Brain microvascular endothelial cell (primary cell): ENCODE data around the gene PHKA1.

Experiments
- DNase-seq: peaks from one replicate; pipeline ENCODE4 v3.0.0-alpha.2; 2020
- H3K27ac ChIP-seq: fragments of 250-450 bp; sonication (Bioruptor Pico); 2 replicates; pipeline ENCODE4 v1.5.1; 2020; ENCODE audit warnings: mild to moderate bottlenecking, moderate library complexity
- H3K27me3 ChIP-seq: fragments of 250-450 bp; sonication (Bioruptor Pico); replicated peaks from 2 replicates; pipeline ENCODE4 v1.5.1; 2020; ENCODE audit warnings: mild to moderate bottlenecking
- H3K36me3 ChIP-seq: fragments of 250-450 bp; sonication (Bioruptor Pico); replicated peaks from 2 replicates; pipeline ENCODE4 v1.5.1; 2020; ENCODE audit warnings: mild to moderate bottlenecking
- H3K4me3 ChIP-seq: 2 replicates; pipeline ENCODE4 v1.5.1; 2011; ENCODE audit warnings: low read depth, mild to moderate bottlenecking, control low read depth, low read length, moderate library complexity
- in situ Hi-C: cut with HindIII; loops from 2 replicates; pipeline ENCODE4 v1.10.0; 2017; ENCODE audit warnings: low sequenced_read_pairs, low pct_ligation_motif_present
- TF ChIP-seq, protein P1 (sequence below): IDR thresholded peaks from 2 replicates; pipeline ENCODE4 v1.5.1; 2011; ENCODE audit warnings: low read depth, mild to moderate bottlenecking, moderate library complexity, low read length, control low read depth, inconsistent platforms; ENCODE audit errors: missing control alignments

The PHKA1 gene

DNA sequence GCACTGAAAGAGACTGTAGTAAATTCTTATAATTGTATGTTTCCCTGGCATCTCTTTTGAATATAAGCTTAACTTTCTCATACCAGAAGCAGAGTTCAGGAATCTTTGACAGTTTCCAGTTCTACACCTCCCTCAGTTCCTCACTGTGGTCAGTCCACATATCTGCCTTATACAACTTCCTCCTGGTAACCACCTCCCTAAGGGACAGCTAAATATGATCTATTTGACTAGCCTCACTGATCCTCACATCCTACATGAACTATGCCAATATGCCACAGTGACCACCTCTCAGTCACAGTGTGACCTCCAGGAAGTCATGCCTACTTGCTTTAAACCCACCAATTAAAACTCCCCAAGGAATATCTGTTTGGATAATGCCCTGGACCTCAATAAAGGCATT lies 89.9 kb downstream of the PHKA1 start:
- in situ Hi-C loops: no loop called here
- TF ChIP-seq, protein P1, sequence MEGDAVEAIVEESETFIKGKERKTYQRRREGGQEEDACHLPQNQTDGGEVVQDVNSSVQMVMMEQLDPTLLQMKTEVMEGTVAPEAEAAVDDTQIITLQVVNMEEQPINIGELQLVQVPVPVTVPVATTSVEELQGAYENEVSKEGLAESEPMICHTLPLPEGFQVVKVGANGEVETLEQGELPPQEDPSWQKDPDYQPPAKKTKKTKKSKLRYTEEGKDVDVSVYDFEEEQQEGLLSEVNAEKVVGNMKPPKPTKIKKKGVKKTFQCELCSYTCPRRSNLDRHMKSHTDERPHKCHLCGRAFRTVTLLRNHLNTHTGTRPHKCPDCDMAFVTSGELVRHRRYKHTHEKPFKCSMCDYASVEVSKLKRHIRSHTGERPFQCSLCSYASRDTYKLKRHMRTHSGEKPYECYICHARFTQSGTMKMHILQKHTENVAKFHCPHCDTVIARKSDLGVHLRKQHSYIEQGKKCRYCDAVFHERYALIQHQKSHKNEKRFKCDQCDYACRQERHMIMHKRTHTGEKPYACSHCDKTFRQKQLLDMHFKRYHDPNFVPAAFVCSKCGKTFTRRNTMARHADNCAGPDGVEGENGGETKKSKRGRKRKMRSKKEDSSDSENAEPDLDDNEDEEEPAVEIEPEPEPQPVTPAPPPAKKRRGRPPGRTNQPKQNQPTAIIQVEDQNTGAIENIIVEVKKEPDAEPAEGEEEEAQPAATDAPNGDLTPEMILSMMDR: no peak

GRCh38 chrX:72621625-72622485 lies 92.3 kb downstream of the PHKA1 start:
- peak overlapping the region; percentile 75 for H3K27ac ChIP-seq
- TF ChIP-seq, protein P1: no peak
- H3K4me3 ChIP-seq: no peak overlapping the region
- H3K27me3 ChIP-seq: no peaks in the 10 kb centered on the region
- peak; percentile 32 for DNase-seq
- in situ Hi-C loops: no loop called here
- no peaks in the 10 kb centered on the region for H3K36me3 ChIP-seq

More for the DNA sequence above, 89.9 kb downstream of the PHKA1 start:
- Histone ChIP-seq H3K36me3 (no peaks in the 10 kb centered on the region), H3K27ac (no peak overlapping the region), H3K4me3 (no peak overlapping the region), H3K27me3 (no peaks in the 10 kb centered on the region)
- DNase-seq: no peak

- in situ Hi-C loops: no loop called here
- Histone ChIP-seq H3K4me3 (peak overlapping the region; percentile 25), H3K36me3 (no peaks in the 10 kb centered on the region), H3K27ac (peak overlapping the region; percentile 75), H3K27me3 (no peaks in the 10 kb centered on the region)
- TF ChIP-seq, protein P1: no peak
- no peak for DNase-seq
These were observed 92.9 kb downstream of the PHKA1 start for GRCh38 chrX:72621163-72621562.

GRCh38 chrX:72620550-72621145 lies 93.5 kb downstream of the PHKA1 start:
- Histone ChIP-seq H3K4me3 (peak overlapping the region; percentile 25), H3K27ac (peak overlapping the region; percentile 75), H3K36me3 (no peaks in the 10 kb centered on the region), H3K27me3 (no peaks in the 10 kb centered on the region)
- peak; percentile 90 for DNase-seq
- in situ Hi-C loops: no loop called here
- TF ChIP-seq, protein P1: no peak

DNA sequence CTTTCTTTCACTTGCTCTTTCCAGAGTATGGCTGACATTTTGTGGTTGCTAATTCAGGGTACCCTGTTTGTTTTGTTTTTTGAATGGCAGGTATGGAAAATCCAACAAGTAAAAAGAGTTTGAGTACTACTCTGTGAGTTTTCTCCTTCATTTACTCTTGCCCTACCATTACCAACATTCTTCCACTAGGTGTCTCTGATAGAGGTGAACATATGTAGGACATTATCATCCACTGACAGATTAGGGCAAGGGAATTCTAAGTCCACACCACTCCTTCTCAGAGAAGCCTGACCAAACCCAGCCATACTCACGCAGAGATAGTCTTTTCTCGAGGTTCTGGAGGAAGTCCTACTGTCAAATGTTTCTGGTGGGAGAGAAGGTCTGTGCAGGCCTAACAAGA lies 104.8 kb downstream of the PHKA1 start:
- H3K27me3 ChIP-seq: no peaks in the 10 kb centered on the region
- TF ChIP-seq, protein P1: peak; percentile 33
- no peak overlapping the region for H3K27ac ChIP-seq
- H3K4me3 ChIP-seq: no peak overlapping the region
- in situ Hi-C loops: no loop called here
- no peaks in the 10 kb centered on the region for H3K36me3 ChIP-seq
- DNase-seq: no peak
